HG03571 (cell line): ENCODE measurements around the gene BCL11A.

Experiments
- ATAC-seq: cut with Tn5 transposase; IDR thresholded peaks from one replicate; pipeline ENCODE4 v1.9.1; 2021; ENCODE audit not compliant: unreplicated experiment

Gene BCL11A

GRCh38 chr2:60469536-60470317 lies 83.7 kb downstream of the BCL11A start:
- no peak for ATAC-seq

- ATAC-seq = no peak
Measured at GRCh38 chr2:60468382-60469085, 84.9 kb downstream of the BCL11A start.

- ATAC-seq = no peak
Measured at GRCh38 chr2:60466161-60466702, 87.2 kb downstream of the BCL11A start.

- ATAC-seq = no peak
Measured at GRCh38 chr2:60465736-60466135, 87.7 kb downstream of the BCL11A start.

GRCh38 chr2:60463249-60463648 lies 90.2 kb downstream of the BCL11A start:
- ATAC-seq = no peak

- ATAC-seq = no peak
Measured at GRCh38 chr2:60461421-60462108, 91.9 kb downstream of the BCL11A start.

GRCh38 chr2:60460577-60461420 lies 92.7 kb downstream of the BCL11A start:
- ATAC-seq = no peak

- no peak for ATAC-seq
Measured at GRCh38 chr2:60459851-60460250, 93.6 kb downstream of the BCL11A start.

GRCh38 chr2:60456115-60456770 lies 97.2 kb downstream of the BCL11A start:
- no peak for ATAC-seq

GRCh38 chr2:60453872-60454271 lies 99.6 kb downstream of the BCL11A start:
- no peak for ATAC-seq

GRCh38 chr2:60453301-60453700 lies 100.2 kb downstream of the BCL11A start:
- ATAC-seq = no peak

- no peak for ATAC-seq
Measured at GRCh38 chr2:60450488-60450887, 103.0 kb downstream of the BCL11A start.

GRCh38 chr2:60447943-60448342 lies 105.5 kb downstream of the BCL11A start:
- no peak for ATAC-seq

- peak; percentile 87 for ATAC-seq
Measured at GRCh38 chr2:60446413-60447267, 106.8 kb downstream of the BCL11A start.

GRCh38 chr2:60445684-60446179 lies 107.7 kb downstream of the BCL11A start:
- ATAC-seq = no peak

- no peak for ATAC-seq
Measured at GRCh38 chr2:60442608-60443007, 110.8 kb downstream of the BCL11A start.

GRCh38 chr2:60441800-60442199 lies 111.7 kb downstream of the BCL11A start:
- no peak for ATAC-seq

GRCh38 chr2:60440767-60441163 lies 112.7 kb downstream of the BCL11A start:
- no peak for ATAC-seq
